B cell (primary cell): ENCODE data around the gene ERBB4. TPM values are rescaled to one million over a fixed set of nuclear protein-coding genes. Genes with fewer than 3 reads are reported as not detected.

Experiments
- ATAC-seq: fragments of 200-7000 bp; cut with Tn5 transposase; one replicate; pipeline ENCODE4 v1.10.0; 2021; ENCODE audit warnings: low read depth, mild to moderate bottlenecking, moderate number of reproducible peaks, moderate library complexity
- CTCF ChIA-PET: fragments of 350-600 bp; sonication (Branson Sonifier 250); formaldehyde crosslinking; loops from one replicate; lab custom pipeline; 2021; ENCODE audit warnings: antibody characterized with exemption, inconsistent platforms; lab: Charles Lee
- POLR2A ChIA-PET: fragments of 350-600 bp; sonication (Branson Sonifier 250); formaldehyde crosslinking; loops from one replicate; lab custom pipeline; 2021; ENCODE audit warnings: antibody characterized with exemption; lab: Charles Lee
- DNase-seq: peaks from one replicate; pipeline ENCODE4 v3.0.0; 2013
- H2AFZ ChIP-seq: 2 replicates; pipeline ENCODE4 v1.6.1; 2012; ENCODE audit warnings: mild to moderate bottlenecking, low read depth, low read length; ENCODE audit not compliant: insufficient read depth, poor library complexity, severe bottlenecking
- H3K27ac ChIP-seq, 2 donors: 1 replicate in 1 of 2; 2 replicates in 1 of 2; pipeline ENCODE4 v1.5.1; 2012 to 2013; ENCODE audit warnings: low read length in 2 of 2, mild to moderate bottlenecking in 2 of 2, moderate library complexity in 1 of 2
- H3K27me3 ChIP-seq, 4 experiments: fragments of 200-600 bp in 1 of 4; sonication (generic) in 1 of 4; replicated peaks in 1 of 4; 1 replicate in 2 of 4; 2 replicates in 2 of 4; pipeline versions ENCODE4 v1.6.1 to v1.7.0; 2013 to 2016; ENCODE audit warnings: low read length in 3 of 4, mild to moderate bottlenecking in 2 of 4, mixed read lengths in 1 of 4, moderate library complexity in 1 of 4; ENCODE audit not compliant: insufficient read depth in 4 of 4, control insufficient read depth in 3 of 4; ENCODE audit errors: control extremely low read depth in 1 of 4
- H3K36me3 ChIP-seq, 2 experiments: replicated peaks in 1 of 2; 1 replicate in 1 of 2; 2 replicates in 1 of 2; pipeline versions ENCODE4 v1.6.1 to v1.7.1; 2013; ENCODE audit warnings: low read length in 1 of 2; ENCODE audit not compliant: insufficient read depth in 2 of 2, control insufficient read depth in 1 of 2; ENCODE audit errors: control extremely low read depth in 1 of 2, extremely low read depth in 1 of 2
- H3K4me1 ChIP-seq, 2 donors: fragments of 200-600 bp in 1 of 2; sonication (generic) in 1 of 2; 1 replicate in 1 of 2; 2 replicates in 1 of 2; pipeline versions ENCODE4 v1.5.1 to v1.6.1; 2013 to 2017; ENCODE audit warnings: low read length in 2 of 2; ENCODE audit not compliant: control insufficient read depth in 2 of 2, insufficient read depth in 2 of 2
- H3K4me2 ChIP-seq: replicated peaks from 2 replicates; pipeline ENCODE3; 2012; ENCODE audit warnings: mild to moderate bottlenecking, low read depth, low read length; ENCODE audit not compliant: poor library complexity, severe bottlenecking
- H3K4me3 ChIP-seq, 5 experiments: fragments of 200-600 bp in 1 of 5; sonication (generic) in 1 of 5; 1 replicate in 3 of 5; 2 replicates in 2 of 5; pipeline versions ENCODE4 v1.5.1 to v1.7.0; 2011 to 2016; ENCODE audit warnings: low read length in 4 of 5, mild to moderate bottlenecking in 4 of 5, low read depth in 2 of 5, control low read depth in 1 of 5, moderate library complexity in 1 of 5; ENCODE audit not compliant: insufficient read depth in 1 of 5; ENCODE audit errors: control extremely low read depth in 1 of 5, extremely low read depth in 1 of 5
- H3K79me2 ChIP-seq: fragments of 200-600 bp; sonication (generic); one replicate; pipeline ENCODE4 v1.6.0; 2016; ENCODE audit warnings: low read length; ENCODE audit not compliant: control insufficient read depth, insufficient read depth
- H3K9ac ChIP-seq: fragments of 200-600 bp; sonication (generic); 2 replicates; pipeline ENCODE4 v1.6.1; 2017; ENCODE audit warnings: mild to moderate bottlenecking, low read length, moderate library complexity
- H3K9me3 ChIP-seq, 3 donors: one replicate each; pipeline versions ENCODE4 v1.6.1 to v1.7.1; 2013; ENCODE audit warnings: low read length in 2 of 3; ENCODE audit not compliant: control insufficient read depth in 2 of 3, insufficient read depth in 1 of 3; ENCODE audit errors: control extremely low read depth in 1 of 3
- H4K20me1 ChIP-seq: 2 replicates; pipeline ENCODE4 v1.6.0; 2012; ENCODE audit warnings: mild to moderate bottlenecking, low read length; ENCODE audit not compliant: insufficient read depth, control insufficient read depth, poor library complexity, severe bottlenecking
- H3K27ac Mint-ChIP-seq: one replicate; pipeline ENCODE4 v1.8.0; 2021; ENCODE audit warnings: mixed read lengths
- H3K27me3 Mint-ChIP-seq: one replicate; pipeline ENCODE4 v1.8.0; 2021; ENCODE audit warnings: mixed read lengths
- H3K4me1 Mint-ChIP-seq: one replicate; pipeline ENCODE4 v1.8.0; 2021; ENCODE audit warnings: mixed read lengths
- H3K4me3 Mint-ChIP-seq: one replicate; pipeline ENCODE4 v1.8.0; 2021; ENCODE audit warnings: mixed read lengths
- H3K9me3 Mint-ChIP-seq: one replicate; pipeline ENCODE4 v1.8.0; 2022; ENCODE audit warnings: mixed read lengths; ENCODE audit not compliant: insufficient read depth
- CTCF ChIP-seq: fragments of 200-600 bp; IDR thresholded peaks from one replicate; pipeline ENCODE4 v1.8.0; 2022; ENCODE audit warnings: antibody characterized with exemption, mild to moderate bottlenecking
- EZH2 ChIP-seq: IDR thresholded peaks from 2 replicates; pipeline ENCODE4 v1.6.1; 2012; ENCODE audit warnings: borderline replicate concordance, low read depth, mild to moderate bottlenecking, moderate library complexity, low read length; ENCODE audit not compliant: insufficient read depth, poor library complexity, severe bottlenecking
- whole genome bisulfite sequencing: methylation state at CpG from one replicate; pipeline ENCODE4 v1.1.5; 2013; ENCODE audit warnings: missing lambda C conversion rate; ENCODE audit not compliant: insufficient coverage; 5-methylcytosine and 5-hydroxymethylcytosine counted together
- intact Hi-C: fragments of 100-400 bp; cut with micrococcal nuclease; formaldehyde crosslinking; loops from one replicate; pipeline ENCODE4 v1.10.0; 2022
- polyA plus RNA-seq: library from polyadenylated mRNA; depleted of rRNA; stranded (reverse); fragments of >200 nt; gene quantifications from 2 replicates; pipeline ENCODE4 v1.2.3, GENCODE V29; 2012
- total RNA-seq, 2 donors: library from RNA; stranded (reverse); fragments of 120-200 nt in 1 of 2; gene quantifications; 1 replicate in 1 of 2; 2 replicates in 1 of 2; pipeline versions ENCODE4 v1.2.3 to v1.2.4, GENCODE V29; 2013 to 2022

Gene ERBB4
- total and polyA plus RNA-seq, 2 donors (not counting 1 experiment from before 2014, with no cell fraction given) = not detected

GRCh38 chr2:211368467-211368866, 1170.1 kb downstream of the ERBB4 start:
- no peak overlapping the region for H2AFZ ChIP-seq
- no peaks in the 10 kb centered on the region for H3K4me1 ChIP-seq
- H3K4me2 ChIP-seq = no peak overlapping the region
- no peak for TF ChIP-seq EZH2
- TF ChIP-seq CTCF = no peak
- no peak overlapping the region for H3K4me3 ChIP-seq
- H3K9me3 Mint-ChIP-seq = peaks cover 4% of the 10 kb centered on the region
- H3K79me2 ChIP-seq = no peaks in the 10 kb centered on the region
- no peaks in the 10 kb centered on the region for H3K27me3 Mint-ChIP-seq
- no peak overlapping the region for H3K27ac Mint-ChIP-seq
- POLR2A ChIA-PET = no interaction called here
- intact Hi-C loops = no loop called here
- ATAC-seq = no peak
- H3K9ac ChIP-seq = no peak overlapping the region
- no peaks in the 10 kb centered on the region for H3K4me1 Mint-ChIP-seq
- no peaks in the 10 kb centered on the region for H4K20me1 ChIP-seq
- CTCF ChIA-PET = no interaction called here
- H3K36me3 ChIP-seq = no peaks in the 10 kb centered on the region
- H3K4me3 Mint-ChIP-seq = no peak overlapping the region
- WGBS = 67% methylated on average over 1 of the region's 1 CpG
- H3K27ac ChIP-seq = no peak overlapping the region
- H3K27me3 ChIP-seq = no peaks in the 10 kb centered on the region
- H3K9me3 ChIP-seq = no peaks in the 10 kb centered on the region
- DNase-seq = no peak

- no peak overlapping the region for H3K27ac Mint-ChIP-seq
- H3K4me3 Mint-ChIP-seq = no peak overlapping the region
- DNase-seq = no peak
- Histone ChIP-seq H3K36me3 (no peaks in the 10 kb centered on the region), H3K4me3 (no peak overlapping the region), H3K79me2 (no peaks in the 10 kb centered on the region), H3K9me3 (no peaks in the 10 kb centered on the region), H2AFZ (no peak overlapping the region), H4K20me1 (no peaks in the 10 kb centered on the region), H3K9ac (no peak overlapping the region), H3K27ac (no peak overlapping the region), H3K4me1 (no peaks in the 10 kb centered on the region), H3K4me2 (no peak overlapping the region), H3K27me3 (no peaks in the 10 kb centered on the region)
- intact Hi-C loops = no loop called here
- WGBS = no CpG with 5 or more reads among the region's 4 CpGs
- peaks cover 5% of the 10 kb centered on the region for H3K9me3 Mint-ChIP-seq
- no peaks in the 10 kb centered on the region for H3K27me3 Mint-ChIP-seq
- no peak for TF ChIP-seq CTCF
- no peak for TF ChIP-seq EZH2
- POLR2A ChIA-PET = no interaction called here
- H3K4me1 Mint-ChIP-seq = no peaks in the 10 kb centered on the region
- CTCF ChIA-PET = no interaction called here
- no peak for ATAC-seq
Observed at GRCh38 chr2:211367711-211368110, 1170.9 kb downstream of the ERBB4 start.
